Measurements from ENCODE around the gene NMRK1.

Gene NMRK1

GRCh38 chr9:75087824-75088645 lies at the start of gene NMRK1, which contains the start of gene OSTF1:
TSS of gene NMRK1 (minus strand) at chr9:75088155. CDS start at chr9:75083115, 5,040 bp downstream.
TSS of gene OSTF1 (plus strand) at chr9:75088514. CDS start at chr9:75088693, 179 bp downstream.
- DNase-seq, result peak; percentile 69 to 97 (median 90)

DNA sequence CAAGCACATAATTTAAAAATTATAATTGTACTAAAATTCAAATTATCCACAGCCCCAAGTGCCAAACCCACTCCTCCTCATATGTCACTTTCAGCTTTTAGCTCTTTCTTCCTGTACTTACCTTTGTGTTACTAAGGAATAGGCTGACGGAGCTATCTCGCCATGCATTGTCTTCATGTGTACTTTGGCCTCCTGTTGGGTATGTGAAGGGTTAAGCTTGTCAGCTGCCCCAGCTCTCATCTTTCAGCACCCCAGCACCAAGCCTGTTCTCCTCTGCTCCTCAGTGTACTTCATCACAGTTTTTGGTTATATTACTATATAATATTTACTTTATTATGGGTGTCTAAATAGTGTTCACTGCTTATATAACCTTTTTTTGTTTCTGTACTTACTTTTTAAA lies 46.5 kb upstream of the NMRK1 start:
- DNase-seq, result no peak

DNA sequence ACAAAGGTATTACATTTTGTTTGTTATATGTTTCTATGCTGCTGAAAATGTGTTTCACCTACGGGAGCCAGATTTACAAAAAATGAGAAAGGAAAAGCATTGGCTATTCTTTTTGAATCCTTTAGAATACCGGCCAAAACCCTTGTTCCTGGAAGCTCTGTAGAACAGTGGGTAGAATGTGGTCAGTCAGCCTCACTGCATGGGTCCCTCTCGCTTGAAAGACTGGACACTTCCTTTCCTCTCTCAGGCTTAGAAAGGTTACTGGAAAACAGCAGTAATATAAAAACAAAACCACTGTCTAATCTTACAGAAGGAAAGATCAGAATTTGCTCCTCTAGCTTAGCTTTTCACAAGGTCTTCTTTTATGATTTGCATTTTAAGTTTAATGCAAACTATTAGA lies 45.4 kb upstream of the NMRK1 start:
- DNase-seq, result no peak

DNA sequence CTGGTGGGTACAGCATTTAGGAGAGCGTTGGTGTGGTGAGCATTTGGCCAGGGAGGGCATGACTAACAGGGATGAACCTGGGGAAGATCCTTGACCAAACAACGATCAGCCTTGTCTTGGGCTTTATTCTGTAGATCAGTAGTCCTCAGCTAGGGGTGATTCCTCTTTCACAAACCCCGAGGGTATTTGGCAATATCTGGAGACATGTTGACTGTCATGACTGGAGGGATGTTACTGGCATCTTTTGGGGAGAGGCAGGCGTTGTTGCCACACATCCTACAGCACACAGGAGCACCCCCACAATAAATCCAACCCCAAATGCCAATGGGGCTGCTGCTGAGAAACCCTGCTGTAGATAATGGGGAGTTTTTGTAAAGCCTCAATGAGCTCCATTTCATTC lies 44.3 kb upstream of the NMRK1 start:
- DNase-seq, result no peak

DNA sequence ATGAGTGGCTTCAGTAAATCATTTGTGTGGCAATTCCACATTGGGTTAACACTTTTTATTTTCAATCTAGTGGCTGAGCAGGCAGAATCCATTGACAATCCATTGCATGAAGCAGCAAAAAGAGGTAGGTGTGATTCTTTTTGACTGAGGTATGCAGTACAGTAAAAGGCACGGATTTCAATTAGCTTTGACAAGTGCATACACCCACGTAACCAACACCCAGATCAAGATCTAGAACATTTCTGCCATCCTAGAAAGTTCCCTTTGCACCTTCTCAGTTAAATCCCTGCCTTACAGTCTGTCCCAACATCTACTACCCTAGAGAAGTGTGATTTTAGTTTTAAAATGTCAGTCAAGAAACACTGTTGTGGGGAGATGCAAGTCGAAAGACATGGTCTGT lies 43.7 kb upstream of the NMRK1 start:
- no peak for DNase-seq

- no peak for DNase-seq
Observed at GRCh38 chr9:75130621-75131230, 42.8 kb upstream of the NMRK1 start.

DNA sequence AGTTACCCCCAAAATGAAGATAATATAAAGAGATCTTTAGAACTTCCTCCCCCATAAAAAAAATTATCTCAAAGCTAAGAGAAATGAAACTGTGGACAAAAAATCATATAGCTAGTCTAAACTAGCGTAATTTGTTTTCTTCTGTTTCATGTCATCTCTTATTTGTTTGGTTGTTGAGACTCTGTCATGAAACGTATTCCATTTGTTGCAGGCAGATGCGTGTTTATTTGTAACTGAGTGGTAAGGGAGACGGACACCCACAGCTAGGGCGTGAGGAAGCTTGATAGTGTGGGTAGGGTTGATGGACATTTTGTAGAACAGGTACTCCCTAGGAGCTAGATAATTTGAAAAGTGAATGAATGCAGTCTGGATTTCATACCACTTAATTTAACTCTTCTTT lies 42.2 kb upstream of the NMRK1 start:
- no peak for DNase-seq

- DNase-seq, result no peak
Observed at GRCh38 chr9:75128535-75128934, 40.6 kb upstream of the NMRK1 start.

- no peak for DNase-seq
Observed at GRCh38 chr9:75123696-75124095, 35.7 kb upstream of the NMRK1 start.

GRCh38 chr9:75121914-75122558 lies 34.1 kb upstream of the NMRK1 start:
- no peak for DNase-seq

DNA sequence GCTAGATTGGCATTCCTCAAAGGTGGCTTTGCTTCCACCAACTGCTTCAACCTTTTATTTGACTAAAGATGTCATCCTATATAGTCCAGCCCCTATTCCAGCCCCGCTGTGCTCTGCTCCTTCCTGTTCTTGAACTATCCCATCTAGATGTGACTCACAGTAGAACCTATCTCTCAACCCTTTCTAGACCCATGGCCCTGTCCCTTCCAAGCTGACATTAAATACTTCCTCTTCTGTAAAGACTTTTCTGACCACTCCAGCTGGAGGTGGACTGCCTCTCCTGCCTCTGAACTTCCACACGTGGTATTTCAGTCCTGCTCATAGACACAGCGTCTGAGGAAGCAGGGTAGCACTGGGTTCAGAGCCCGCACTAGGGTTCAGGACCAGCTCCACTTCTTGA lies 32.7 kb upstream of the NMRK1 start:
- DNase-seq, result no peak

DNA sequence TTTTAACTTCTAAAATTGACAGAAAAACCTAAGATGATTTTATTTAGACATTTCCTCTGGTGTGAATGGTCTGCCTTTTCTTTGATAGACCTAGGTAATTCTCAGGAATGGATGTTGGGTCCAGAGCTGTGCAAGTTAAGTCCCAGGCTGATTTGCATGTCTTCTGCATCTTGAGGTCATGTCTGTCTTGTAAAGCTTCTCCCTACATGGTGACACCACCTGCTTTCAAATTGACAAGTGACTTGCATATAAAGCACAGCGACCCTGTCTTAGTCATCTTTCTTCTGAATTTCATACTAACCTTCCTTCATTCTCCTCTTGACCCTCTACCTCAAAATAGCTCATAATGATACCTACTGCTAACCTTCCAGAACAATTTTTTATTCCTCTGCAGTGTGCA lies 29.6 kb upstream of the NMRK1 start:
- DNase-seq, result no peak

DNA sequence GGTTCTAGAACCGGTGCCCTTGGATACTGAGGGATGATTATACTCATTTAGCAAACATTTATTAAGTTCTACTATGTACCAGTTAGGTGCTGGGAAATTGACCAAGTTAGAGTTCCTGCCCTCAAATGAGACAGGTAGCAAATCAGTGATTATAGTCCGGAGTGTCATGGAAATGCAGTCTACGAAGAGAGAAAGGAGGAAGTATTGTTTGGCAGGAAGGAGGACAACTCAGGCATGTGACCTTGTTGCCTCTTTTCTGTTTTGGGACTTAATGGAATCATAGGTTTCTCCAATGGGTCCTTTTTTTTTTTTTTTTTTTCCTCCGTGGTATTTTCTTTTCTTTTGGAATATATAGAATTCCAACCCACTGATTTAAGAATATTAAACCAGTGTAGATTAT lies 28.4 kb upstream of the NMRK1 start:
- no peak for DNase-seq

- DNase-seq, result no peak
Observed at GRCh38 chr9:75112789-75113188, 24.8 kb upstream of the NMRK1 start.

- no peak for DNase-seq
Observed at GRCh38 chr9:75111019-75111622, 23.2 kb upstream of the NMRK1 start.

GRCh38 chr9:75109210-75109839 lies 21.4 kb upstream of the NMRK1 start:
- no peak for DNase-seq

GRCh38 chr9:75108571-75108970 lies 20.6 kb upstream of the NMRK1 start:
- DNase-seq, result no peak

DNA sequence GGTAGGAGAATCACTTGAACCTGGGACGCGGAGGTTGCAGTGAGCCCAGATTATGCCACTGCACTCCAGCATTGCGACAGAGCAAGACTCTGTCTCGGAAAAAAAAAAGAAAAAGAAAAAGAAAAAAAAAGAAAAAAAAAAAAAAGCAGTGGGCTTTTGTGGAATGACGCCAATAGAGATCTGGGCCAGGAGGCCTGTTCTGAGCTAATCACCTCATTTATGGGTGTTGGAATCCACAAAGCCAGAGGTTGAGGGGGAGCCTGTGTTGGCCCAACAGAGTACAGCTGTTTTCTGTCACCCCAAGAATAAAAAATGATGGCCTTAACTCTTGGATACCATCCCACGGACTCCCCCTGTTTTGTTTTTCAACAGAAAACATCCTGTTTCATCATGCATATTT lies 18.9 kb upstream of the NMRK1 start:
- DNase-seq, result no peak

DNA sequence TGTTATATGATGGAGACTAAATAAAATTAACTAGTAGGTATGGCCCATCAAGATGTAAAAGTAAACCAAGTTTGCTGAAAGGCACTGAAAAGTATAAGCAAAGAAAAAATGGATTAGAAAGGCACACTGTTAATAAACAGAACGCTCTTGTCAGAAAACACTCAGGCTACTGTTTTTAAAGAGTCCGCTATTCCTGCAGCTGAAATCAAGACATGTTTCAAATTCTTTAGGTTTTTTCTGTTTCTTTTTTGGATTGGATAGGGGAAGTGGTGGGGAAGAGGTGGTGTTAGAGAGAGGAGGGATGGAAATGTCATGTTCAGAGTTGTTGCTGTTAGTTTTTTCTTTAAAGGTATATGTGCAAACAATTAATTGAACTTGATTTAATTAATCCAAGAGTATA lies 17.9 kb upstream of the NMRK1 start:
- DNase-seq, result no peak

GRCh38 chr9:75105019-75105540 lies 17.1 kb upstream of the NMRK1 start:
- DNase-seq, result no peak

GRCh38 chr9:75104607-75105006 lies 16.7 kb upstream of the NMRK1 start:
- DNase-seq, result no peak

DNA sequence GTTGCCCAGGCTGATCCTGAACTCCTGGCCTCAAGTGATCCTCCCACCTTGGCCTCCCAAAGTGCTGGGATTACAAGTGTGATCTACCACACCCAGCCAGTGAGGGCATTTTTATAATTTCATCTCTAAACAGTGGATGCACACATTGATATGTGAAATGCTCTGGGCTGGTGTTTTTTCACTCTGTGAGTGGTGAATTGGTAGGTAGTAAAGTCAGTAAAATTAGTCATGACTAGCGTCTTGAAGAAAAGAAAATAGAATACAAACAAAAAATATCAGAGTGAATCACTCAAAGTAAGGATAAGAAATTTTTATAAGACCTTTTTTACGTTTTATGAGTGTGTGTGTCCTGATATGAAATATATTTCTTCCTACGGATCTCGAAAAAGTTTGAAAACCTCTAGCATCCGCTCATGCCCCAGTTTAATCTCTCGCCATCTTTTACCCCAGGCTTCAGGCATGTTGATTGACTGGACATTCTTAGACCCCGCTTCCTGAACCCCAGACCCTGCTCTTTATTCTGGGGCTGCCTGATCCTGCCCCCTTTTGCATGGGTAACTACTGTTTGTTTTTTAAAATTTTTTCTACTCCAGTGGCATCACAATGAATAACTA lies 14.3 kb upstream of the NMRK1 start:
- no peak for DNase-seq
